Head of caudate nucleus (tissue), 42 donors: ENCODE measurements around the gene CSTF1.
"Not testable (repeated sequence)": the region's sequence is repeated elsewhere in the genome, so short reads cannot be mapped to it uniquely, and the experiment has no call there.

Experiments used
- DNase-seq, 42 donors: peaks; one replicate each; pipeline versions ENCODE4 v3.0.0 to v3.0.0-alpha.2; 2020 to 2021; ENCODE audit warnings: mixed read lengths in 7 of 42
- intact Hi-C: fragments of 100-400 bp; cut with DNase I; formaldehyde crosslinking; loops from one replicate; pipeline ENCODE4 v1.15.0; 2022

The CSTF1 gene

GRCh38 chr20:56362833-56363413 lies 29.5 kb upstream of the CSTF1 start:
- intact Hi-C loops, result no loop called here
- DNase-seq, result peak in 1 of 42 donors; percentile 25

DNA sequence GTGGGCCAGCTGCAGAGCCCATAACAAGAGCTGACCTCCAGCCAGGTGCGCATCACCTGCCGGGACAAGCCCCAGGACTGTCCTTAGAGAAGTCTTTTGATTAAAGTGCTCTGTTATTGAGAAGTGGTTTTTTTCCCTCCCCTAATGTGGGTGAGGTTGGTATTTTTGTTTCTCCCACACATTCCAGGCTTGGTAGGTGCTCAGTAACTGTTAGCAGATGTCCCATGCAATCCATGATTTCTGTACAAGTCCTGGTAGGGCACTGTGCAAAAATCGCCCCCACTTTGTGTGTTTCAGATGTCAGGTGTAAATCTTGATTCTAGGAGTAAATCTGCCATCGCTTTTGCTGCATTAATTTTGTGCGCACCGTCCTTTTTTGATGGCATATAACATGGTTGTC lies 29.0 kb upstream of the CSTF1 start:
- intact Hi-C loops, result no loop called here
- peak in 1 of 42 donors; percentile 20 for DNase-seq

- DNase-seq, result peak in 22 of 42 donors; percentile 13 to 77 (median 50)
- intact Hi-C loops, result no loop called here
Measured at GRCh38 chr20:56368351-56369134, 23.9 kb upstream of the CSTF1 start.

DNA sequence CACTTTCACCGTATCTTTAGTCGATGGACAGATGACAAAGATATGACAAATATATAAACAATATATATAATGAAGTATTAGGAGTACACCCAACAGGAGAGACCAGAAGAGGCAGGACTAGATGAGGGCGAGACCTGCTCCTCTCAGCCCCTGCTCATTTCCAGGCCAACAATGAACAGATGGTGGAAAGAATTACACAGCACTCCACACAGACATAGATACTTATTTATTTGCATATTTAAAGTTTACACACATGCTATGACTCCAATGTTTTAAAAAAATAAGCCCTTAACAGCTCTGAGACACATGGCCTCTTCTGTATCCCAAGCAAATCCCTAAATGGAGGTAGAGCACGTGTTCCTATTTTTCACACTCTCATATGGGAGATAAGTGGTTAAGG lies 23.3 kb upstream of the CSTF1 start:
- intact Hi-C loops, result no loop called here
- no peak for DNase-seq

GRCh38 chr20:56371977-56372376 lies 20.5 kb upstream of the CSTF1 start:
- intact Hi-C loops, result no loop called here
- DNase-seq, result peak in 1 of 42 donors; percentile 19

DNA sequence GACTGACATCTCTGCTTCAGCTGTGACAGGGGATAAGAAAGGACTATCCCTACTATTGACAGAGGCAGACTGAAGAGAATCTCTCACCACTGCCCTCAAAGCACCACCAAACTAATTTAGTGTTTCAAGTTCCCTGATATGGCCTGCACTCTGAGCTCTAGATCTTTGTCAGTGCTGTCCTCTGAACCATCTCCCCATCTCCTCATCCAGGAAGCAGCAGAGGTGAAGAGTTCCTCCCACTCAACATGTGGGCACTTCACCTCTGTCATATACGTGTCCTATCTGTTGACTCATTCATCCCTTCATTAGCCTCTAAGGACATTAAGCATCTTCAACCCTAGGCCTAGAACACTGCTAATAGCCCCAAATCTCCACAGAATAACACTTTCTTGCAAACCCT lies 19.6 kb upstream of the CSTF1 start:
- intact Hi-C loops, result no loop called here
- DNase-seq, result peak in 1 of 42 donors; percentile 22

DNA sequence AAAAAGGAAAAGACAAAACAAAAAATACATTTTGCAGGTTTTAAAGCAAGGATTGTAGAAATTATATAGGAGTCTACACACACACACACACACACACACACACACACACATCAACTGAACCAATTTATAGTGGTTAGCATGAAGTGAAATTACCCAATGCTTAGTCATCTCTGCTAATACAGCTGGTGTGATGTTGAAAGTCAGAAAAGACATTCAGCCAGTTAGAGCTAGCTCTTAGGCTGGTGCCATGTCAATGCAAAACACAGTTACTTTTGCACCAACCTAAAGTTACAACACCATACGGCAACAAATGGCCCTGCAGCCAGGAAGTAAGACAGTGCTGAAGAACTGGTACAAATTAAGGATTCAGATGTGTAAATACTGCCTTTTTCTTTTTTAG lies 18.5 kb upstream of the CSTF1 start:
- intact Hi-C loops, result no loop called here
- DNase-seq, result peak in 1 of 42 donors; percentile 5

GRCh38 chr20:56376331-56376730 lies 16.1 kb upstream of the CSTF1 start:
- DNase-seq, result no peak
- intact Hi-C loops, result no loop called here

- intact Hi-C loops, result no loop called here
- DNase-seq, result no peak
Measured at GRCh38 chr20:56378386-56378785, 14.1 kb upstream of the CSTF1 start.

- intact Hi-C loops, result no loop called here
- DNase-seq, result no peak
Measured at GRCh38 chr20:56380375-56380774, 12.1 kb upstream of the CSTF1 start.

DNA sequence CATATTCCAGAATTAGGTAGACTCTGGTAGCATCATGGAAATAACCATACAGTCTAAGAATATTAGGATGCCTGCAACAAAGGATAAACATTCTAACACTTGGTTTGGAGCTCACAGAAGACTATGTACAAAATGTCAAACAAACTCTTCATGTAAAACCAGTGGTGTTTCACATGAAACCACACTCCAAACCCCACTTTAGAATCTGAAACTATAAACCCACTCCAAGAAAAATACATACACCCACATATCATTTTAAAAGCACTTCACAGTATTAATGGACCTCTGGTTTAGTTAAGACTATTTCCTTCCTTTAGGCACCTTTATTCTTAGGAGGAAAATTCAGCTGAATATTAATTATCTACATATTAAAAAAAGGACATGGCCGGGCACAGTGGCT lies 10.9 kb upstream of the CSTF1 start:
- no peak for DNase-seq
- intact Hi-C loops, result no loop called here

GRCh38 chr20:56382696-56383095 lies 9.7 kb upstream of the CSTF1 start:
- DNase-seq, result no peak
- intact Hi-C loops, result no loop called here

DNA sequence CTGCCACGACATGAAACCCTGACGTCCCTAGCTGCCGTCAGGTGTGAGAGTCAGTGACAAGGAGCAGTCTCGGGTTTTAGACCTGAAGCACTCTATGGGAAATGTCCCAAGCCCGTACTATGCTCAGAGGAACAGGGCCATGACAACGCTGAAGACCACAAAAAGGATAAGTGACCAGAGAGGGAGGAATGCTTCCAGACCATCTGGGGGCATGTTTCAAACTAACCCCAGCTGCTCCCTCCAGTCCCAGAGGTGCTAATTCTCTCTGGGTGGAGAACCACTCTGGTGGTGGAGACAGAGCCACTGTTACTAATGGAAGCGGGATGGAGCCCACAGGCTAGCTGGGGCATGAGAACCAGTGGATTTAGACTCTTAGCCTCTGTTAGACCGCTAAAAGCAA lies 9.1 kb upstream of the CSTF1 start:
- DNase-seq, result peak in 1 of 42 donors; percentile 8
- intact Hi-C loops, result no loop called here

GRCh38 chr20:56385130-56385529 lies 7.3 kb upstream of the CSTF1 start:
- intact Hi-C loops, result no loop called here
- DNase-seq, result no peak

GRCh38 chr20:56386219-56386618 lies 6.2 kb upstream of the CSTF1 start:
- no peak for DNase-seq
- intact Hi-C loops, result no loop called here

DNA sequence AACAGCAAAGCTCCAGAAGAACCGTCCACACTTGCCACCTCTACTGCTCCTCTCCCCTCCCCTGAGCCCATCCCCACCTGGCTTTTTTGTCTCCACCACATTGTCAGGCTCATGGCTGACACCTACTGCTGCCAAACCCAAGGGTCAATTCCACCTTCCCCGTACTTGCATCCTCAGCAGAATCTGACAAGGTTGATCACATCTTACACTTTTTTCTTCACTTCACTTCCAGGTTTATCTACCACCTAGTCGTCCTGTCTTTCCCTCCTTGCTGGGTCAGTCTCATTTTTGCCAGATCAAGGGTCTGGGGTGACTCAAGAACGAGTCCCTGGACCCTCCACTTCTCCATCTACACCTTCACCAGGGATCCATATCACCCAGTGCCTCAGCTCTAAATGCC lies 3.6 kb upstream of the CSTF1 start:
- intact Hi-C loops, result no loop called here
- no peak for DNase-seq

DNA sequence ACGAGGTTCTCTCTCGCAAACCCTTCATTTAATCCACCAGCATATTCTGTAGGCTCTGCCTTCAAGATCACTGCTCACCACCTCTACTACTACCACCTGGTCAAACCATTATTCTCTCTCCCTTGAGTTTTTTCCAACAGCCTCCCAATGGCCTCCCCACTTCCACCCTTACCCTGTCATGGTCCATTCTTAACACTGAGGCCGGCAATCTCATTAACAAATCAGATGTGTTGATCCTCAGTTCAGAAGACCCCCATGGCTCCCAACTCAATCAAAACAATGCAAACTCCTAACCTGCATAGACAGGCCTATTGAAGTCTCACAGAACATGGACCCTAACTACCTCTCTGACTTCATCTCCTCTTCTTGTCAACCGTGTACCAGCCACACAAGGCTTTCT lies 2.6 kb upstream of the CSTF1 start:
- no peak for DNase-seq
- intact Hi-C loops, result loop anchor here (5.0 kb wide), 1 partner anchor 77 kb away; the partner anchor contains the start of gene RTF2

DNA sequence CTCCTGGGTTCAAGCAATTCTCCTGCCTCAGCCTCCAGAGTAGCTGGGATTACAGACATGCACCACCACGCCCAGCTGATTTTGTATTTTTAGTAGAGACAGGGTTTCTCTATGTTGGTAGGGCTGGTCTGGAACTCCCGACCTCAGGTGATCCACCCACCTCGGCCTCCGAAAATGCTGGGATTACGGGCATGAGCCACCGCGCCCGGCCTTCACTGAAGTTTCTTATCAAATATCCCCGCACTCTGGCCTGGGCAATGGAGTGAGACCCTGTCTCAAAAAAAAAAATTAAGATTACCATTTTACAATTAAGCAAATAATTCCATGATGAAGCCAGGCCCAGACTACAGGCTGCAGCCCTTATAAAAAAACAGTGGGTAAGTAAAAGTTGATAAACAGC lies 2.0 kb upstream of the CSTF1 start:
- DNase-seq, result not testable (repeated sequence)
- intact Hi-C loops, result loop anchor here (5.0 kb wide), 1 partner anchor 77 kb away; the partner anchor contains the start of gene RTF2

GRCh38 chr20:56391037-56391436 lies 1.4 kb upstream of the CSTF1 start:
- intact Hi-C loops, result loop anchor here (5.0 kb wide), 1 partner anchor 76 kb away; the partner anchor contains the start of gene RTF2
- DNase-seq, result no peak

GRCh38 chr20:56391596-56392131 lies 781 bp upstream of the CSTF1 start:
- intact Hi-C loops, result loop anchor here (2.0 to 5.0 kb wide), 2 partner anchors 33 to 76 kb away; partner anchors contain the start of genes FAM210B and RTF2
- DNase-seq, result peak in 1 of 42 donors; percentile 18
